Measurements from ENCODE around the gene TIMM44.

Gene TIMM44

GRCh38 chr19:7982103-7982502 lies 38.6 kb upstream of the TIMM44 start:
- peaks cover 0 to 11% (median 7%) of the 10 kb centered on the region in 4 donors for H3K4me1 ChIP-seq
- H3K36me3 ChIP-seq = peaks cover 17 to 91% (median 81%) of the 10 kb centered on the region in 3 donors

DNA sequence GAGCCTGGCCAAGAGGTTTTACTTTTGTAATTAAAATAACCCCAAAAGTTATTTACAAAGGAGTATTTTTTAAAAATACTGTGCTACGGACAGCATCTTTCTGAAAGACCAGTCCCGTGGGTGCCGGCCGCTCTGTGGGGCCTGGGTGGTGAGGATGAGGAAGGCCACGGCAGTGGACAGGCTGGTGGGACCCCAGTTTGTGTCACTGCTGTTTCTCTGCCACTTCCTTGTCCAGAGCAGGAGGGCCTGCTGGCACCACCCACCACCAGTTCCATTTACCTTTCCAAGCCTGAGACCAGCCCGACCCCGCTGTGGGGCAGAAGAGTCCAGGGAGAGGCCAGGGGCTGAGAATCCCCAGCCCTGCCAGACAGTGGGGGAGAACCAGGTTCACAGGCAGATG lies 38.2 kb upstream of the TIMM44 start:
- DNase-seq = no peak
- no peak overlapping the region for H3K4me3 ChIP-seq
- TF ChIP-seq, protein P1, sequence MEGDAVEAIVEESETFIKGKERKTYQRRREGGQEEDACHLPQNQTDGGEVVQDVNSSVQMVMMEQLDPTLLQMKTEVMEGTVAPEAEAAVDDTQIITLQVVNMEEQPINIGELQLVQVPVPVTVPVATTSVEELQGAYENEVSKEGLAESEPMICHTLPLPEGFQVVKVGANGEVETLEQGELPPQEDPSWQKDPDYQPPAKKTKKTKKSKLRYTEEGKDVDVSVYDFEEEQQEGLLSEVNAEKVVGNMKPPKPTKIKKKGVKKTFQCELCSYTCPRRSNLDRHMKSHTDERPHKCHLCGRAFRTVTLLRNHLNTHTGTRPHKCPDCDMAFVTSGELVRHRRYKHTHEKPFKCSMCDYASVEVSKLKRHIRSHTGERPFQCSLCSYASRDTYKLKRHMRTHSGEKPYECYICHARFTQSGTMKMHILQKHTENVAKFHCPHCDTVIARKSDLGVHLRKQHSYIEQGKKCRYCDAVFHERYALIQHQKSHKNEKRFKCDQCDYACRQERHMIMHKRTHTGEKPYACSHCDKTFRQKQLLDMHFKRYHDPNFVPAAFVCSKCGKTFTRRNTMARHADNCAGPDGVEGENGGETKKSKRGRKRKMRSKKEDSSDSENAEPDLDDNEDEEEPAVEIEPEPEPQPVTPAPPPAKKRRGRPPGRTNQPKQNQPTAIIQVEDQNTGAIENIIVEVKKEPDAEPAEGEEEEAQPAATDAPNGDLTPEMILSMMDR (IDR thresholded peaks at IDR 0.05) = no peak
- H3K27ac ChIP-seq = no peak overlapping the region
- H3K4me1 ChIP-seq = peaks cover 0 to 7% (median 2%) of the 10 kb centered on the region in 4 donors
- intact Hi-C loops (cut with DNase I; ENCODE audit: low total_unique reads) = no loop called here
- H3K9me3 ChIP-seq = no peaks in the 10 kb centered on the region
- no peaks in the 10 kb centered on the region for H3K27me3 ChIP-seq
- H3K36me3 ChIP-seq = peaks cover 17 to 91% (median 83%) of the 10 kb centered on the region in 3 donors

More at GRCh38 chr19:7982103-7982502, 38.6 kb upstream of the TIMM44 start:
- TF ChIP-seq, protein P1 (IDR thresholded peaks at IDR 0.05) = no peak
- Histone ChIP-seq H3K27me3 (no peaks in the 10 kb centered on the region), H3K27ac (no peak overlapping the region), H3K9me3 (no peaks in the 10 kb centered on the region), H3K4me3 (no peak overlapping the region)
- intact Hi-C loops (cut with DNase I; ENCODE audit: low total_unique reads) = no loop called here
- no peak for DNase-seq

GRCh38 chr19:7981199-7981598 lies 37.7 kb upstream of the TIMM44 start:
- peaks cover 0 to 5% (median 0%) of the 10 kb centered on the region in 4 donors for H3K4me1 ChIP-seq
- no peak overlapping the region for H3K27ac ChIP-seq
- H3K27me3 ChIP-seq = no peaks in the 10 kb centered on the region
- H3K36me3 ChIP-seq = peaks cover 17 to 95% (median 87%) of the 10 kb centered on the region in 3 donors
- DNase-seq = no peak
- H3K9me3 ChIP-seq = no peaks in the 10 kb centered on the region
- TF ChIP-seq, protein P1 (IDR thresholded peaks at IDR 0.05) = no peak
- intact Hi-C loops (cut with DNase I; ENCODE audit: low total_unique reads) = no loop called here
- no peak overlapping the region for H3K4me3 ChIP-seq

DNA sequence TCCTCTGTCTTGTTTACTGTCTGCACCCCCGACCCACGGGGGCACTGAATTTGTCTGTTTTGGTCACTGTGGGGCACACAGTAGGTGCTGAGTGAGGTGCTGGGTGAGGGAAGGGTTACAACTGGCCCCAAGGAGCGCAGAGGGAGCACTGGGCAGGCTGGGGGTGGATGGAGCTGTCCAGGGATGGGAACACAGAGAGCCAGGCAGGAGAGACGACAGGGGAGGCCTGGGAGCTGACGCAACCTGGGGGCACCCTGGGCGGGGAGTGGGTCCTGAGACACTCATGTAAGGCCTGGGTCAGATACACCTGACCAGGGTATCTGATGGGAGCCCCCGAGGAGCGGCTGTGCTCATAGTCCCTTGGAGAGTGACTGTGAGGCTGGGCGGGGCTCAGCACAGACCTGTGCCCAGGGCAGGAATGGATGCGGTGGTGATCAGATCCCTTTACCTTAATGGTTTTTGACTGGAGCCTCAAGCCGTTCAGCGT lies 37.2 kb upstream of the TIMM44 start:
- TF ChIP-seq, protein P1 (IDR thresholded peaks at IDR 0.05) = no peak
- Histone ChIP-seq H3K27ac (no peak overlapping the region), H3K27me3 (no peaks in the 10 kb centered on the region), H3K4me3 (no peak overlapping the region), H3K9me3 (no peaks in the 10 kb centered on the region), H3K36me3 (peaks cover 17 to 91% (median 89%) of the 10 kb centered on the region in 3 donors), H3K4me1 (peaks cover 0 to 2% (median 0%) of the 10 kb centered on the region in 4 donors)
- no peak for DNase-seq
- intact Hi-C loops (cut with DNase I; ENCODE audit: low total_unique reads) = no loop called here

GRCh38 chr19:7980168-7980567 lies 36.7 kb upstream of the TIMM44 start:
- no peaks in the 10 kb centered on the region for H3K27me3 ChIP-seq
- TF ChIP-seq, protein P1 (IDR thresholded peaks at IDR 0.05) = no peak
- no peaks in the 10 kb centered on the region for H3K9me3 ChIP-seq
- no peak overlapping the region for H3K27ac ChIP-seq
- no peak overlapping the region for H3K4me3 ChIP-seq
- H3K36me3 ChIP-seq = peaks cover 17 to 90% (median 89%) of the 10 kb centered on the region in 3 donors
- peaks cover 0 to under 1% (median 0%) of the 10 kb centered on the region in 4 donors for H3K4me1 ChIP-seq
- intact Hi-C loops (cut with DNase I; ENCODE audit: low total_unique reads) = no loop called here
- DNase-seq = no peak
